Measurements from ENCODE around the gene EIF4G1. TPM values are rescaled to one million over a fixed set of nuclear protein-coding genes. Genes with fewer than 3 reads are reported as not detected.

The EIF4G1 gene
- total RNA-seq, 1 experiment from 2014 or later = 496 TPM

DNA sequence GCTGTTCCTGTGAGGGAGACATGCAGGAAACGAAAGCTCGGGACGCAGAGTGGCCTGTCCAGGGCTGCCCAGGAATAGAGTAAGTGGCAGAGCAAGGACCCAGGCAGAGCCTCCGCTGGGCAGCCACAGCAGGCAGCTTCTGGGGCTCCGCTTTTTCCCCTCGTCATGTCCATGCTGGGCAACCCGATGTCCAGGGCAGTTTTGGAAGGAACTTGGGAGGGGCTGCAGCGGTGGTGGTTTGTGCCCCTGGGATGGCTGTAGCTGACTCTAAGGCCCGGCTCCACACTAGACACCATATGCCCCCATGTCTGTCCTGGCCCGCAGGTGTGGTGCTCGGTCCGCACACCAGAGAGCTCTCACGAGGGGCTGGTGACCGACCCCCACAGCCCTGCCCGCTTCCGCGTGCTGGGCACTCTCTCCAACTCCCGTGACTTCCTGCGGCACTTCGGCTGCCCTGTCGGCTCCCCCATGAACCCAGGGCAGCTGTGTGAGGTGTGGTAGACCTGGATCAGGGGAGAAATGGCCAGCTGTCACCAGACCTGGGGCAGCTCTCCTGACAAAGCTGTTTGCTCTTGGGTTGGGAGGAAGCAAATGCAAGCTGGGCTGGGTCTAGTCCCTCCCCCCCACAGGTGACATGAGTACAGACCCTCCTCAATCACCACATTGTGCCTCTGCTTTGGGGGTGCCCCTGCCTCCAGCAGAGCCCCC, 22.5 kb upstream of the EIF4G1 start:
- ATAC-seq (no peak), DNase-seq (ENCODE audit: low read depth, low spot score) (no peak)
- Histone ChIP-seq H3K27ac (ENCODE audit: low read depth, low read length) (no peak overlapping the region), H3K27me3 (ENCODE audit: insufficient read depth, low read length) (no peaks in the 10 kb centered on the region), H4K20me1 (ENCODE audit: insufficient read depth) (no peaks in the 10 kb centered on the region), H2AFZ (ENCODE audit: low read depth, low read length, poor library complexity, severe bottlenecking) (no peak overlapping the region), H3K4me3 (replicated peaks in 1 of 2; ENCODE audit: low read depth in 1 of 2, low read length in 2 of 2) (no peak overlapping the region), H3K9me3 (ENCODE audit: control insufficient read depth in 1 of 2, insufficient read depth in 1 of 2, low read depth in 1 of 2, low read length in 2 of 2) (no peaks in the 10 kb centered on the region), H3K9ac (ENCODE audit: low read length) (no peak overlapping the region), H3K4me1 (ENCODE audit: control insufficient read depth in 1 of 2, insufficient read depth in 2 of 2, low read length in 2 of 2) (peaks cover 0 to 5% of the 10 kb centered on the region in 2 experiments; a peak in 1 of 4 replicates), H3K79me2 (ENCODE audit: insufficient read depth, low read length) (no peaks in the 10 kb centered on the region), H3K4me2 (ENCODE audit: low read length) (no peak overlapping the region), H3K36me3 (ENCODE audit: control insufficient read depth in 1 of 2, insufficient read depth in 2 of 2, low read length in 2 of 2) (no peaks in the 10 kb centered on the region), H3K9me2 (ENCODE audit: insufficient read depth) (no peaks in the 10 kb centered on the region)
- no TSS peak for BruUV-seq (replicated peaks)
- ChIA-PET POLR2A (no interaction called here), RAD21 (ENCODE audit: low non-redundant PET in 1 of 2, low total read pairs in 2 of 2, uncharacterized antibody in 2 of 2, unreplicated experiment in 2 of 2) (no interaction called here), CTCF (no interaction called here)
- TF ChIP-seq SRF (IDR thresholded peaks at IDR 0.05; ENCODE audit: low read depth) = no peak
- no peak for TF ChIP-seq ELF1 (IDR thresholded peaks at IDR 0.05; ENCODE audit: borderline replicate concordance, low read depth)
- TF ChIP-seq, protein P1, sequence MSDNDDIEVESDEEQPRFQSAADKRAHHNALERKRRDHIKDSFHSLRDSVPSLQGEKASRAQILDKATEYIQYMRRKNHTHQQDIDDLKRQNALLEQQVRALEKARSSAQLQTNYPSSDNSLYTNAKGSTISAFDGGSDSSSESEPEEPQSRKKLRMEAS (IDR thresholded peaks at IDR 0.05) = no peak
- TF ChIP-seq, protein P2, sequence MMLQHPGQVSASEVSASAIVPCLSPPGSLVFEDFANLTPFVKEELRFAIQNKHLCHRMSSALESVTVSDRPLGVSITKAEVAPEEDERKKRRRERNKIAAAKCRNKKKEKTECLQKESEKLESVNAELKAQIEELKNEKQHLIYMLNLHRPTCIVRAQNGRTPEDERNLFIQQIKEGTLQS (IDR thresholded peaks at IDR 0.05) = no peak
- TF ChIP-seq SP1 (IDR thresholded peaks at IDR 0.05; ENCODE audit: low read depth) = no peak
- no peak for TF ChIP-seq CEBPB (IDR thresholded peaks at IDR 0.05; ENCODE audit: low read depth)
- TF ChIP-seq, protein P3, sequence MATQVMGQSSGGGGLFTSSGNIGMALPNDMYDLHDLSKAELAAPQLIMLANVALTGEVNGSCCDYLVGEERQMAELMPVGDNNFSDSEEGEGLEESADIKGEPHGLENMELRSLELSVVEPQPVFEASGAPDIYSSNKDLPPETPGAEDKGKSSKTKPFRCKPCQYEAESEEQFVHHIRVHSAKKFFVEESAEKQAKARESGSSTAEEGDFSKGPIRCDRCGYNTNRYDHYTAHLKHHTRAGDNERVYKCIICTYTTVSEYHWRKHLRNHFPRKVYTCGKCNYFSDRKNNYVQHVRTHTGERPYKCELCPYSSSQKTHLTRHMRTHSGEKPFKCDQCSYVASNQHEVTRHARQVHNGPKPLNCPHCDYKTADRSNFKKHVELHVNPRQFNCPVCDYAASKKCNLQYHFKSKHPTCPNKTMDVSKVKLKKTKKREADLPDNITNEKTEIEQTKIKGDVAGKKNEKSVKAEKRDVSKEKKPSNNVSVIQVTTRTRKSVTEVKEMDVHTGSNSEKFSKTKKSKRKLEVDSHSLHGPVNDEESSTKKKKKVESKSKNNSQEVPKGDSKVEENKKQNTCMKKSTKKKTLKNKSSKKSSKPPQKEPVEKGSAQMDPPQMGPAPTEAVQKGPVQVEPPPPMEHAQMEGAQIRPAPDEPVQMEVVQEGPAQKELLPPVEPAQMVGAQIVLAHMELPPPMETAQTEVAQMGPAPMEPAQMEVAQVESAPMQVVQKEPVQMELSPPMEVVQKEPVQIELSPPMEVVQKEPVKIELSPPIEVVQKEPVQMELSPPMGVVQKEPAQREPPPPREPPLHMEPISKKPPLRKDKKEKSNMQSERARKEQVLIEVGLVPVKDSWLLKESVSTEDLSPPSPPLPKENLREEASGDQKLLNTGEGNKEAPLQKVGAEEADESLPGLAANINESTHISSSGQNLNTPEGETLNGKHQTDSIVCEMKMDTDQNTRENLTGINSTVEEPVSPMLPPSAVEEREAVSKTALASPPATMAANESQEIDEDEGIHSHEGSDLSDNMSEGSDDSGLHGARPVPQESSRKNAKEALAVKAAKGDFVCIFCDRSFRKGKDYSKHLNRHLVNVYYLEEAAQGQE (IDR thresholded peaks at IDR 0.05; ENCODE audit: low read depth) = no peak
- no peak for TF ChIP-seq ZNF274 (IDR thresholded peaks at IDR 0.05; ENCODE audit: low read depth, low read length)
- no peak for TF ChIP-seq EGR1 (IDR thresholded peaks at IDR 0.05; ENCODE audit: low read depth)
- no peak for TF ChIP-seq TCF7L2 (IDR thresholded peaks at IDR 0.05; ENCODE audit: borderline replicate concordance, extremely low read depth, insufficient read depth, insufficient read length)
- TF ChIP-seq EZH2 (IDR thresholded peaks at IDR 0.05) = no peak
- no peak for TF ChIP-seq JUND (IDR thresholded peaks at IDR 0.05)
- intact Hi-C loops (cut with micrococcal nuclease) = no loop called here

Measured in HCT116 (cell line).